Lower leg skin (tissue), 3 donors: ENCODE results near the gene APOL6.

Source experiments
- CTCF ChIP-seq, 3 donors: fragments of 450-650 bp; IDR thresholded peaks; one replicate each; pipeline ENCODE4 v1.5.1; 2016; ENCODE audit warnings: antibody characterized with exemption in 3 of 3, mild to moderate bottlenecking in 3 of 3, moderate library complexity in 2 of 3
- POLR2A ChIP-seq, 2 donors: fragments of 450-650 bp; IDR thresholded peaks; one replicate each; pipeline ENCODE4 v1.6.1; 2016 to 2017; ENCODE audit warnings: antibody characterized with exemption in 2 of 2, mild to moderate bottlenecking in 1 of 2, moderate library complexity in 1 of 2

DNA sequence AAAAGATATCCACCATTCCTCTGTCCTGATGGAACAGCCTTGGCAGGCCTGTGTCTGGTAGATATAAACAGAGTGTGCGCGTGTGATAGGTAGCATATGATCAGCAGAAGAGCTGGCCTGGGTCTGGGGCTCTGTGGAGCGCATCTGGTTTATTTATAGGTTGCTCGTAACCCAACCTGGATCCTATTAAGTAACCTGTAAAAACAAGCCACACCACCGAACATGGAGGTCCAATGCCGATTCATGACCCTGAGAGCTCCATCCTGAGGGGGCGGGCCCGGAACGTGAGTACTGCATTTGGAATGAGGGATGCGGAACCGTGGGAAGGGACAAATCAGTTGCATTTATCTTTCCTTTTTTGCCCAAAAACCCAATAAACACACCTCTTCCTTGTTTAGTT, 37.5 kb downstream of the APOL6 start:
- no peak for TF ChIP-seq POLR2A (IDR thresholded peaks at IDR 0.05)
- no peak for TF ChIP-seq CTCF (IDR thresholded peaks at IDR 0.05)
